H1 (cell line): ENCODE results near the gene NAV3. TPM values are rescaled to one million over a fixed set of nuclear protein-coding genes. Genes with fewer than 3 reads are reported as not detected.

Experiments used
- CTCF ChIA-PET: fragments of 300-600 bp; sonication (Branson Sonifier 250); formaldehyde crosslinking; loops from one replicate; lab custom pipeline; 2021; ENCODE audit not compliant: partially characterized antibody; lab: Charles Lee
- POLR2A ChIA-PET: fragments of 300-600 bp; sonication (Branson Sonifier 250); formaldehyde crosslinking; loops from one replicate; lab custom pipeline; 2021; ENCODE audit warnings: inconsistent platforms; ENCODE audit not compliant: partially characterized antibody; lab: Charles Lee
- DNase-seq, 2 experiments: peaks; one replicate each; pipeline versions ENCODE4 v3.0.0 to v3.0.0-alpha.2; 2010 to 2022; ENCODE audit warnings: low spot score in 2 of 2, low read depth in 1 of 2, mixed read lengths in 1 of 2
- FAIRE-seq: peaks from 2 replicates; lab custom pipeline; 2011; peaks lifted over from hg19 to GRCh38; lab: Jason Lieb, UNC
- H2AFZ ChIP-seq: 2 replicates; pipeline ENCODE4 v1.8.1; 2012; ENCODE audit warnings: low read length, inconsistent platforms
- H2AK5ac ChIP-seq: 2 replicates; pipeline ENCODE4 v1.6.1; 2013; ENCODE audit warnings: low read depth, low read length
- H2BK120ac ChIP-seq: replicated peaks from 2 replicates; pipeline ENCODE3; 2013; ENCODE audit warnings: low read depth, low read length, inconsistent platforms
- H2BK12ac ChIP-seq: 2 replicates; pipeline ENCODE4 v1.6.1; 2013; ENCODE audit warnings: low read depth, low read length
- H2BK15ac ChIP-seq: 2 replicates; pipeline ENCODE4 v1.6.1; 2013; ENCODE audit warnings: low read length
- H2BK20ac ChIP-seq: 2 replicates; pipeline ENCODE4 v1.6.1; 2013; ENCODE audit warnings: low read length
- H2BK5ac ChIP-seq: 2 replicates; pipeline ENCODE4 v1.6.1; 2013; ENCODE audit warnings: low read depth, low read length
- H3K14ac ChIP-seq: 2 replicates; pipeline ENCODE4 v1.6.1; 2013; ENCODE audit warnings: inconsistent platforms; ENCODE audit not compliant: insufficient read length
- H3K18ac ChIP-seq: 2 replicates; pipeline ENCODE4 v1.6.1; 2013; ENCODE audit warnings: low read length; ENCODE audit errors: extremely low read depth
- H3K23ac ChIP-seq: 2 replicates; pipeline ENCODE4 v1.6.1; 2013; ENCODE audit warnings: inconsistent platforms; ENCODE audit not compliant: insufficient read length
- H3K23me2 ChIP-seq: 2 replicates; pipeline ENCODE4 v1.6.1; 2013; ENCODE audit warnings: low read depth, low read length
- H3K27ac ChIP-seq: 2 replicates; pipeline ENCODE4 v1.6.1; 2011; ENCODE audit warnings: low read depth, low read length, inconsistent platforms
- H3K27me3 ChIP-seq, 4 experiments: replicated peaks in 1 of 4; 1 replicate in 1 of 4; 2 replicates in 3 of 4; pipeline versions ENCODE4 v1.6.1 to v1.8.1; 2011 to 2013; ENCODE audit warnings: low read length in 3 of 4, mild to moderate bottlenecking in 3 of 4, inconsistent platforms in 2 of 4, mixed read lengths in 2 of 4, moderate library complexity in 1 of 4; ENCODE audit not compliant: control insufficient read depth in 3 of 4, insufficient read depth in 3 of 4; ENCODE audit errors: extremely low read depth in 1 of 4
- H3K36me3 ChIP-seq, 4 experiments: 2 replicates each; pipeline versions ENCODE4 v1.6.1 to v1.8.1; 2011 to 2013; ENCODE audit warnings: mild to moderate bottlenecking in 4 of 4, low read length in 3 of 4, moderate library complexity in 2 of 4, control low read depth in 1 of 4, inconsistent platforms in 1 of 4; ENCODE audit not compliant: insufficient read depth in 4 of 4, control insufficient read depth in 2 of 4
- H3K4ac ChIP-seq: replicated peaks from 2 replicates; pipeline ENCODE3; 2013; ENCODE audit warnings: low read length, low read depth, mixed read lengths, inconsistent platforms; ENCODE audit not compliant: insufficient read length
- H3K4me1 ChIP-seq, 4 experiments: replicated peaks in 1 of 4; 1 replicate in 1 of 4; 2 replicates in 3 of 4; pipeline versions ENCODE4 v1.6.1 to v1.8.1; 2011 to 2013; ENCODE audit warnings: low read length in 3 of 4, inconsistent platforms in 2 of 4, mixed read lengths in 1 of 4; ENCODE audit not compliant: insufficient read depth in 4 of 4, control insufficient read depth in 3 of 4
- H3K4me2 ChIP-seq, 2 experiments: 2 replicates each; pipeline versions ENCODE4 v1.6.1 to v1.8.1; 2011 to 2013; ENCODE audit warnings: low read depth in 2 of 2, low read length in 2 of 2, control low read depth in 1 of 2, inconsistent platforms in 1 of 2, mild to moderate bottlenecking in 1 of 2; ENCODE audit not compliant: insufficient read depth in 1 of 2
- H3K4me3 ChIP-seq, 4 experiments: fragments of 200-600, 300-600 bp in 1 of 4; sonication (generic), shearing (Covaris generic), sonication (Bioruptor Twin) in 1 of 4; 2 replicates each; pipeline versions ENCODE4 v1.5.1 to v1.8.1; 2011 to 2016; ENCODE audit warnings: low read length in 4 of 4, low read depth in 3 of 4, control low read depth in 2 of 4, inconsistent platforms in 2 of 4, mild to moderate bottlenecking in 2 of 4, mixed read lengths in 1 of 4, moderate library complexity in 1 of 4; ENCODE audit not compliant: insufficient read depth in 2 of 4; ENCODE audit errors: extremely low read depth in 1 of 4
- H3K56ac ChIP-seq: replicated peaks from 2 replicates; pipeline ENCODE3; 2013; ENCODE audit warnings: low read depth, mild to moderate bottlenecking, mixed read lengths, low read length, inconsistent platforms; ENCODE audit not compliant: insufficient read length
- H3K79me1 ChIP-seq: 2 replicates; pipeline ENCODE4 v1.6.1; 2013; ENCODE audit warnings: low read depth, low read length, control low read depth
- H3K79me2 ChIP-seq, 2 experiments: 2 replicates each; pipeline versions ENCODE4 v1.6.1 to v1.8.1; 2012 to 2013; ENCODE audit warnings: low read length in 2 of 2, mild to moderate bottlenecking in 2 of 2, inconsistent platforms in 1 of 2; ENCODE audit not compliant: insufficient read depth in 2 of 2, control insufficient read depth in 1 of 2
- H3K9ac ChIP-seq, 4 experiments: replicated peaks in 1 of 4; 1 replicate in 1 of 4; 2 replicates in 3 of 4; pipeline versions ENCODE4 v1.6.1 to v1.8.1; 2011 to 2013; ENCODE audit warnings: low read depth in 3 of 4, low read length in 3 of 4, control low read depth in 2 of 4, mild to moderate bottlenecking in 2 of 4, moderate library complexity in 2 of 4, inconsistent platforms in 1 of 4; ENCODE audit errors: extremely low read depth in 1 of 4
- H3K9me3 ChIP-seq, 2 experiments: 2 replicates each; pipeline versions ENCODE4 v1.6.1 to v1.8.1; 2012 to 2013; ENCODE audit warnings: mild to moderate bottlenecking in 2 of 2, moderate library complexity in 2 of 2, control low read depth in 1 of 2, inconsistent platforms in 1 of 2, low read depth in 1 of 2, low read length in 1 of 2, mixed read lengths in 1 of 2; ENCODE audit not compliant: insufficient read depth in 2 of 2
- H4K20me1 ChIP-seq, 2 experiments: replicated peaks in 1 of 2; 2 replicates each; pipeline versions ENCODE3 to v1.8.1; 2011 to 2013; ENCODE audit warnings: inconsistent platforms in 2 of 2, low read length in 2 of 2, mild to moderate bottlenecking in 1 of 2; ENCODE audit not compliant: insufficient read depth in 2 of 2, control insufficient read depth in 1 of 2
- H4K5ac ChIP-seq: 2 replicates; pipeline ENCODE4 v1.6.1; 2013; ENCODE audit warnings: low read length, low read depth, mixed read lengths, inconsistent platforms; ENCODE audit not compliant: insufficient read length
- H4K8ac ChIP-seq: 2 replicates; pipeline ENCODE4 v1.8.0; 2013; ENCODE audit warnings: mild to moderate bottlenecking, moderate library complexity, low read length, inconsistent platforms; ENCODE audit not compliant: insufficient read depth; ENCODE audit errors: extremely low read depth
- H4K91ac ChIP-seq: replicated peaks from 2 replicates; pipeline ENCODE3; 2013; ENCODE audit warnings: low read length, mixed read lengths, inconsistent platforms; ENCODE audit not compliant: insufficient read length
- ATF2 ChIP-seq: IDR thresholded peaks from 2 replicates; pipeline ENCODE4 v1.6.1; 2012; ENCODE audit warnings: low read length, inconsistent platforms
- EZH2 ChIP-seq: fragments of 200-600 bp; sonication (generic); IDR thresholded peaks from 2 replicates; pipeline ENCODE4 v1.7.1; 2012; ENCODE audit warnings: low read depth, mild to moderate bottlenecking, moderate library complexity, low read length, inconsistent platforms; ENCODE audit not compliant: severe bottlenecking
- GABPA ChIP-seq: IDR thresholded peaks from 2 replicates; pipeline ENCODE4 v1.6.1; 2011; ENCODE audit warnings: mild to moderate bottlenecking, low read length, moderate library complexity, borderline replicate concordance; ENCODE audit not compliant: insufficient read depth
- JUND ChIP-seq: IDR thresholded peaks from 2 replicates; pipeline ENCODE4 v1.6.1; 2011; ENCODE audit warnings: mild to moderate bottlenecking, improper control_type of control experiment, low read length
- KDM4A ChIP-seq: IDR thresholded peaks from one replicate; pipeline ENCODE4 v1.7.1; 2012; ENCODE audit warnings: low read depth, mild to moderate bottlenecking, moderate library complexity, low read length, inconsistent platforms; ENCODE audit not compliant: severe bottlenecking
- SAP30 ChIP-seq: fragments of 300-600 bp; sonication (generic); IDR thresholded peaks from 2 replicates; pipeline ENCODE4 v1.7.1; 2012; ENCODE audit warnings: low read length, moderate library complexity, mild to moderate bottlenecking, inconsistent platforms; ENCODE audit not compliant: insufficient read depth, insufficient replicate concordance
- SIRT6 ChIP-seq: IDR thresholded peaks from one replicate; pipeline ENCODE4 v1.7.1; 2012; ENCODE audit warnings: low read length, inconsistent platforms
- SP2 ChIP-seq: IDR thresholded peaks from 2 replicates; pipeline ENCODE4 v1.6.1; 2012; ENCODE audit warnings: mild to moderate bottlenecking, low read length, inconsistent platforms
- TBP ChIP-seq: IDR thresholded peaks from 2 replicates; pipeline ENCODE4 v1.6.1; 2011; ENCODE audit warnings: low read depth, low read length, improper control_type of control experiment
- TCF12 ChIP-seq: IDR thresholded peaks from 2 replicates; pipeline ENCODE4 v1.6.1; 2011; ENCODE audit warnings: low read depth, mild to moderate bottlenecking, low read length
- ZNF274 ChIP-seq: IDR thresholded peaks from 2 replicates; pipeline ENCODE4 v1.7.0; 2012; ENCODE audit warnings: low read length, borderline replicate concordance; ENCODE audit errors: extremely low read depth
- WGBS, 2 experiments: shearing (Covaris generic) in 1 of 2; methylation state at CpG; one replicate each; pipeline versions ENCODE4 v1.1.6 to v1.1.7; 2013 to 2015; ENCODE audit warnings: low lambda C conversion rate in 2 of 2, mixed read lengths in 2 of 2, inconsistent platforms in 1 of 2, low coverage in 1 of 2, missing lambda C conversion rate in 1 of 2; ENCODE audit not compliant: insufficient replicate concordance in 2 of 2, insufficient coverage in 1 of 2, insufficient read length in 1 of 2; ENCODE audit errors: extremely low coverage in 1 of 2, missing lambda C conversion rate in 1 of 2; 5-methylcytosine and 5-hydroxymethylcytosine counted together
- polyA plus RNA-seq, 7 experiments: library from polyadenylated mRNA; depleted of rRNA in 3 of 7; stranded (reverse) in 5 of 7; unstranded in 2 of 7; fragments of >200 nt in 5 of 7; fragments of 200-250 nt in 2 of 7; gene quantifications; 1 replicate in 5 of 7; 2 replicates in 1 of 7; 4 replicates in 1 of 7; pipeline versions ENCODE4 v1.2.1 to v1.2.3, GENCODE V29; 2011 to 2013; ENCODE audit warnings: missing spikeins in 2 of 7, mixed read lengths in 2 of 7
- total RNA-seq: library from RNA; stranded (reverse); fragmentation: NEBNext Ultra II Directional; extraction: Animal tissue kit (Norgen Biotek cat#: 25700); gene quantifications from 2 replicates; pipeline ENCODE4 v1.2.1, GENCODE V29; 2021

The NAV3 gene
- total and polyA plus RNA-seq, 2 of the 8 experiments (the other 6 are each of a cell fraction or from before 2014, with no cell fraction given), result 0.47 to 5.0 TPM

GRCh38 chr12:78260976-78261375 is 430.3 kb downstream of the NAV3 start:
- Histone ChIP-seq H2BK20ac (no peak overlapping the region), H3K4me1 (no peaks in the 10 kb centered on the region), H3K27ac (no peak overlapping the region), H4K5ac (no peak overlapping the region), H3K9ac (no peak overlapping the region), H4K91ac (no peak overlapping the region), H3K4me3 (no peak overlapping the region), H3K56ac (no peak overlapping the region), H2AFZ (no peak overlapping the region), H3K9me3 (peaks cover 11 to 12% of the 10 kb centered on the region in 2 experiments), H2BK120ac (no peak overlapping the region), H3K14ac (no peak overlapping the region), H3K27me3 (no peaks in the 10 kb centered on the region), H3K23ac (no peak overlapping the region), H2BK15ac (no peak overlapping the region), H3K79me1 (no peaks in the 10 kb centered on the region), H2BK12ac (no peak overlapping the region), H2AK5ac (no peak overlapping the region), H4K8ac (no peak overlapping the region), H3K23me2 (no peaks in the 10 kb centered on the region), H4K20me1 (no peaks in the 10 kb centered on the region), H3K79me2 (no peaks in the 10 kb centered on the region), H3K18ac (no peak overlapping the region), H3K4ac (no peak overlapping the region), H2BK5ac (no peak overlapping the region), H3K4me2 (no peak overlapping the region), H3K36me3 (0 out of 8 replicates have a peak, but pooled peaks cover 0 to 2% (median 0%) of the 10 kb centered on the region in 4 experiments)
- 96% methylated on average over 7 of the region's 7 CpGs; no CpG with 5 or more reads in 1 of the 2 experiments for whole genome bisulfite sequencing, 2 experiments
- DNase-seq, result no peak
- POLR2A ChIA-PET, result no interaction called here
- peak; percentile 100 for FAIRE-seq
- CTCF ChIA-PET, result interaction anchor here (1.1 to 1.4 kb wide), 3 partner anchors 10 to 301 kb away, joined by 3 to 4 read pairs (median 3); no protein-coding TSS in a partner anchor
- no peak for TF ChIP-seq EZH2
- no peak for TF ChIP-seq SAP30
- no peak for TF ChIP-seq GABPA
- no peak for TF ChIP-seq SIRT6
- no peak for TF ChIP-seq KDM4A
- no peak for TF ChIP-seq TBP
- no peak for TF ChIP-seq SP2
- no peak for TF ChIP-seq ATF2
- no peak for TF ChIP-seq TCF12
- TF ChIP-seq JUND, result no peak
- no peak for TF ChIP-seq ZNF274
